ENCODE results near the gene LRRN2.
"Not testable (repeated sequence)": the region's sequence is repeated elsewhere in the genome, so short reads cannot be mapped to it uniquely, and the experiment has no call there.

GRCh38 chr1:204570021-204570420 lies 115.5 kb downstream of the LRRN2 start:
- TF ChIP-seq EZH2 (IDR thresholded peaks at IDR 0.05; ENCODE audit: borderline replicate concordance, insufficient read depth, low read length, poor library complexity, severe bottlenecking); POLR2AphosphoS5 (IDR thresholded peaks at IDR 0.05); SMC3 (conservative IDR thresholded peaks at IDR 0.05; ENCODE audit: poor library complexity); EP300 (conservative IDR thresholded peaks at IDR 0.05; ENCODE audit: poor library complexity, severe bottlenecking); CTCF (IDR thresholded peaks at IDR 0.05; ENCODE audit: poor library complexity, severe bottlenecking); RAD21 (conservative IDR thresholded peaks at IDR 0.05): not testable (repeated sequence)
